ENCODE results near the gene DENND1B. TPM values are rescaled to one million over a fixed set of nuclear protein-coding genes. Genes with fewer than 3 reads are reported as not detected.

DENND1B gene
- total and polyA plus RNA-seq, 3 donors from 2014 or later, result 7.2 to 11.6 (median 11.6) TPM

GRCh38 chr1:197621761-197622160 is 153.5 kb downstream of the DENND1B start:
- intact Hi-C loops (cut with DNase I; ENCODE audit: low total_unique reads), result no loop called here
- Histone ChIP-seq H3K27ac (no peak overlapping the region), H3K36me3 (ENCODE audit: low read depth, missing control alignments) (no peaks in the 10 kb centered on the region), H3K4me3 (no peak overlapping the region), H3K4me1 (no peaks in the 10 kb centered on the region), H3K9me3 (no peaks in the 10 kb centered on the region), H3K27me3 (no peaks in the 10 kb centered on the region)
- DNase-seq, result no peak
- TF ChIP-seq, protein P1, sequence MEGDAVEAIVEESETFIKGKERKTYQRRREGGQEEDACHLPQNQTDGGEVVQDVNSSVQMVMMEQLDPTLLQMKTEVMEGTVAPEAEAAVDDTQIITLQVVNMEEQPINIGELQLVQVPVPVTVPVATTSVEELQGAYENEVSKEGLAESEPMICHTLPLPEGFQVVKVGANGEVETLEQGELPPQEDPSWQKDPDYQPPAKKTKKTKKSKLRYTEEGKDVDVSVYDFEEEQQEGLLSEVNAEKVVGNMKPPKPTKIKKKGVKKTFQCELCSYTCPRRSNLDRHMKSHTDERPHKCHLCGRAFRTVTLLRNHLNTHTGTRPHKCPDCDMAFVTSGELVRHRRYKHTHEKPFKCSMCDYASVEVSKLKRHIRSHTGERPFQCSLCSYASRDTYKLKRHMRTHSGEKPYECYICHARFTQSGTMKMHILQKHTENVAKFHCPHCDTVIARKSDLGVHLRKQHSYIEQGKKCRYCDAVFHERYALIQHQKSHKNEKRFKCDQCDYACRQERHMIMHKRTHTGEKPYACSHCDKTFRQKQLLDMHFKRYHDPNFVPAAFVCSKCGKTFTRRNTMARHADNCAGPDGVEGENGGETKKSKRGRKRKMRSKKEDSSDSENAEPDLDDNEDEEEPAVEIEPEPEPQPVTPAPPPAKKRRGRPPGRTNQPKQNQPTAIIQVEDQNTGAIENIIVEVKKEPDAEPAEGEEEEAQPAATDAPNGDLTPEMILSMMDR (IDR thresholded peaks at IDR 0.05), result no peak
- TF ChIP-seq POLR2A (IDR thresholded peaks at IDR 0.05), result no peak

GRCh38 chr1:197620714-197621163 is 154.5 kb downstream of the DENND1B start:
- no peak for DNase-seq
- no peak overlapping the region for H3K4me3 ChIP-seq
- TF ChIP-seq, protein P1 (IDR thresholded peaks at IDR 0.05), result no peak
- TF ChIP-seq POLR2A (IDR thresholded peaks at IDR 0.05), result no peak
- intact Hi-C loops (cut with DNase I; ENCODE audit: low total_unique reads), result no loop called here
- 87% methylated on average over 5 of the region's 5 CpGs for WGBS, 2 donors
- H3K9me3 ChIP-seq, result no peaks in the 10 kb centered on the region
- no peak overlapping the region for H3K27ac ChIP-seq
- no peaks in the 10 kb centered on the region for H3K4me1 ChIP-seq
- no peaks in the 10 kb centered on the region for H3K27me3 ChIP-seq
- H3K36me3 ChIP-seq (ENCODE audit: low read depth, missing control alignments), result no peaks in the 10 kb centered on the region

DNA sequence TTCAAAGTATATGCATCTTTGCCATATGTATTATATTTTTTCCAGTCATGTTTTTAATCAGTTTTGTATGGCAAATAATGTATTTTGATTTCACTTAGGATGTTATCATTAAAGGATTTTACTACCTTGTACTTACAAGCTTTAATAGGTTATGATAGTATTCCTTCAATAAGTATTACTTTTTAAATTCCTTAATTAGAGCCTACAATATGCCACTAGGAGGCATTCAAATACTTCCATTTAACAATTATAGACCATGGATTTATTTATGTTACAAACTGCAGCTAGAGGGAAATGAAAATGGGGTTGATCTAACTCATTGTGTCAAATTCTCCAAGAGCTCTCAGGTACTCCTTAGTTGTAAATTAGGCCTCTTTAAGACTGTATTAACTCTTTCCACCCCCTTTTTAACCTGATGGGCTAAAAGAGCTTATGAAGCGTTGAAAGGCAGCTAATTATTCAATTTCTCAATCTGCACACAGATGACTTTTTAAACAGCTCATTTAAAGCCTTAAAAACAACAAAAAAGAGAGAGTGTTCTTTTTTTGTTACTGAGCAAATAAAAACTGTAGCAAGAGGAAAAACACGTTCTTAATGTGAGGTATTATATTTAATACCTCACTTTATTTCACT is 156.2 kb downstream of the DENND1B start:
- no peaks in the 10 kb centered on the region for H3K4me1 ChIP-seq
- TF ChIP-seq POLR2A (IDR thresholded peaks at IDR 0.05), result no peak
- TF ChIP-seq, protein P1 (IDR thresholded peaks at IDR 0.05), result peak in 2 of 3 experiments; percentile 19 to 27
- no peaks in the 10 kb centered on the region for H3K27me3 ChIP-seq
- intact Hi-C loops (cut with DNase I; ENCODE audit: low total_unique reads), result no loop called here
- WGBS, 2 donors, result 36% methylated on average over 2 of the region's 2 CpGs
- H3K36me3 ChIP-seq (ENCODE audit: low read depth, missing control alignments), result no peaks in the 10 kb centered on the region
- DNase-seq, result no peak
- no peak overlapping the region for H3K4me3 ChIP-seq
- no peak overlapping the region for H3K27ac ChIP-seq
- H3K9me3 ChIP-seq, result no peaks in the 10 kb centered on the region

DNA sequence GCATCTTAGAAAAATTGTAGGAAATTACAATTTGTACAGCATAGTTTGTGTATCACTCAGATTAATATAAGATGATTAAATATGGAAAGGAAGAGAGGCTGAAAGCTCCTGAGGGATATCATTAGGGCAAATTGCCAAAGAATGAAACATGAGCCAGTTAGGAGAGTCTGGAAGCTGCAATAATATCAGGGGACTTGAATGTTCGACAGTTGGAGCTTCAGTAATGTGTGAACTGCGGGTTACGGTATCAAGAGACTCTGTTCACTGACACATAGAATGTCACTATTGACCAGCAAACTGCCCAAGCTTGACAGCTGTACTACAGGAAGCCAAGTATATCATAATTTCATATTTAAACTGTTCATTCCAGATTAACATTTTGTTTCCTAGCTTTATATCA is 157.2 kb downstream of the DENND1B start:
- TF ChIP-seq, protein P1 (IDR thresholded peaks at IDR 0.05), result no peak
- no peak for TF ChIP-seq POLR2A (IDR thresholded peaks at IDR 0.05)
- no peaks in the 10 kb centered on the region for H3K9me3 ChIP-seq
- intact Hi-C loops (cut with DNase I; ENCODE audit: low total_unique reads), result no loop called here
- H3K36me3 ChIP-seq (ENCODE audit: low read depth, missing control alignments), result no peaks in the 10 kb centered on the region
- 41 to 57% methylated on average over 3 of the region's 3 CpGs for WGBS, 2 donors
- H3K27ac ChIP-seq, result no peak overlapping the region
- DNase-seq, result no peak
- H3K4me1 ChIP-seq, result no peaks in the 10 kb centered on the region
- H3K4me3 ChIP-seq, result no peak overlapping the region
- H3K27me3 ChIP-seq, result no peaks in the 10 kb centered on the region

GRCh38 chr1:197615693-197616011 is 159.6 kb downstream of the DENND1B start:
- intact Hi-C loops (cut with DNase I; ENCODE audit: low total_unique reads), result no loop called here
- TF ChIP-seq, protein P1 (IDR thresholded peaks at IDR 0.05), result no peak
- no peak for TF ChIP-seq POLR2A (IDR thresholded peaks at IDR 0.05)
- H3K9me3 ChIP-seq, result no peaks in the 10 kb centered on the region
- no peak overlapping the region for H3K4me3 ChIP-seq
- WGBS, 2 donors, result 56 to 60% methylated on average over 2 of the region's 2 CpGs
- no peaks in the 10 kb centered on the region for H3K4me1 ChIP-seq
- H3K36me3 ChIP-seq (ENCODE audit: low read depth, missing control alignments), result no peaks in the 10 kb centered on the region
- no peak overlapping the region for H3K27ac ChIP-seq
- no peak for DNase-seq
- no peaks in the 10 kb centered on the region for H3K27me3 ChIP-seq

All from testis (tissue), 3 donors.